Gastroesophageal sphincter (tissue), 4 donors: Measurements from ENCODE around the gene AUTS2. TPM values are rescaled to one million over a fixed set of nuclear protein-coding genes. Genes with fewer than 3 reads are reported as not detected.

Experiments
- ATAC-seq: fragments of 150-250 bp; one replicate; pipeline ENCODE4 v1.9.1; 2016; ENCODE audit warnings: mild to moderate bottlenecking, moderate library complexity
- H3K27ac ChIP-seq, 4 donors: fragments of 200-600 bp; sonication (generic) in 3 of 4; 1 replicate in 3 of 4; 2 replicates in 1 of 4; pipeline ENCODE4 v1.5.1; 2016 to 2019
- H3K27me3 ChIP-seq: fragments of 200-600 bp; sonication (generic); one replicate; pipeline ENCODE4 v1.5.1; 2019
- H3K36me3 ChIP-seq, 2 donors: fragments of 200-600 bp; sonication (generic); one replicate each; pipeline ENCODE4 v1.5.1; 2019; ENCODE audit warnings: control low read depth in 1 of 2
- H3K4me1 ChIP-seq, 3 donors: fragments of 200-600 bp; sonication (generic); 1 replicate in 2 of 3; 2 replicates in 1 of 3; pipeline ENCODE4 v1.5.1; 2016 to 2019; ENCODE audit warnings: control low read depth in 2 of 3
- H3K4me3 ChIP-seq, 2 donors: fragments of 200-600 bp; sonication (generic); one replicate each; pipeline ENCODE4 v1.5.1; 2019; ENCODE audit warnings: mild to moderate bottlenecking in 1 of 2, moderate library complexity in 1 of 2
- H3K9me3 ChIP-seq, 3 donors: fragments of 200-600 bp; sonication (generic); one replicate each; pipeline ENCODE4 v1.5.1; 2017 to 2019; ENCODE audit warnings: control low read depth in 2 of 3
- CTCF ChIP-seq, 4 experiments: fragments of 200-600 bp in 2 of 4; fragments of 450-650 bp in 2 of 4; sonication (generic) in 1 of 4; IDR thresholded peaks; one replicate each; pipeline ENCODE4 v1.5.1; 2017 to 2019; ENCODE audit warnings: antibody characterized with exemption in 4 of 4, mild to moderate bottlenecking in 2 of 4, moderate library complexity in 2 of 4
- EP300 ChIP-seq: sonication (generic); formaldehyde crosslinking; IDR thresholded peaks from one replicate; pipeline ENCODE4 v1.6.1; 2017; ENCODE audit warnings: antibody characterized with exemption, mild to moderate bottlenecking
- POLR2A ChIP-seq, 2 donors: fragments of 450-650 bp; IDR thresholded peaks; one replicate each; pipeline ENCODE4 v1.6.1; 2017; ENCODE audit warnings: antibody characterized with exemption in 2 of 2, mild to moderate bottlenecking in 2 of 2, moderate library complexity in 1 of 2
- POLR2AphosphoS5 ChIP-seq: sonication (generic); formaldehyde crosslinking; IDR thresholded peaks from one replicate; pipeline ENCODE4 v1.6.1; 2017; ENCODE audit warnings: antibody characterized with exemption
- WGBS, 2 donors: methylation state at CpG; one replicate each; pipeline ENCODE4 v1.1.5; 2018; ENCODE audit warnings: low coverage in 1 of 2; 5-methylcytosine and 5-hydroxymethylcytosine counted together
- total RNA-seq, 4 donors: library from RNA; depleted of rRNA; stranded (reverse); fragments of >200 nt; gene quantifications; one replicate each; pipeline ENCODE4 v1.1.0, GENCODE V29; 2016

Gene AUTS2
- total RNA-seq, 4 donors from 2014 or later = 12.2 to 48.7 (median 44.1) TPM

DNA sequence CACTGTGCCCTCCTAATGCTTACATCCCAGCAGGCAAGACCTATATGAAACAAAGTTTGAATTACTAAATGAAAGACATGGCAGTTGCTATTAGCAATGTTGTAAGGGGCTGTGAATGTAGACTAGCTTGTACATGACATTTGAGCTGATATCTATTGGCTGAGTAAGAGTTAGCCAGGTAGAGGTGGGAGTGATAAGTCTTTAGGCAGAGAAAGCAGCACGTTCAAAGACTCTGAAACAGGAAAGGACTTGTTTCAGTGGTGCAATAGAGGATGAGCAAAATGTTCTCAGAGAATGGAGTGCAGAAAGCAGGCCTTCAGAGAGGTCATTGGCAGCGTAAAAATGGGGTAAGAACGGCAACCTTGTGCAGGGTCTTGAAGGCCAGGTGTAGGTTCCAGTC is 687.6 kb downstream of the AUTS2 start:
- 94% methylated on average over 3 of the region's 3 CpGs for WGBS, 2 donors
- no peaks in the 10 kb centered on the region for H3K9me3 ChIP-seq
- H3K4me3 ChIP-seq = no peak overlapping the region
- no peak for ATAC-seq
- no peaks in the 10 kb centered on the region for H3K4me1 ChIP-seq
- no peaks in the 10 kb centered on the region for H3K36me3 ChIP-seq
- no peaks in the 10 kb centered on the region for H3K27me3 ChIP-seq
- TF ChIP-seq EP300 (no peak), POLR2AphosphoS5 (no peak), CTCF (IDR thresholded peaks at IDR 0.05) (no peak), POLR2A (IDR thresholded peaks at IDR 0.05) (no peak)
- no peak overlapping the region for H3K27ac ChIP-seq

- Histone ChIP-seq H3K4me1 (no peaks in the 10 kb centered on the region), H3K4me3 (no peak overlapping the region), H3K9me3 (no peaks in the 10 kb centered on the region), H3K27me3 (no peaks in the 10 kb centered on the region), H3K27ac (no peak overlapping the region), H3K36me3 (no peaks in the 10 kb centered on the region)
- ATAC-seq = no peak
- no peak for TF ChIP-seq CTCF (IDR thresholded peaks at IDR 0.05)
- no peak for TF ChIP-seq POLR2A (IDR thresholded peaks at IDR 0.05)
- no peak for TF ChIP-seq POLR2AphosphoS5
- no peak for TF ChIP-seq EP300
- 74 to 76% methylated on average over 5 of the region's 5 CpGs for WGBS, 2 donors
These were observed 690.6 kb downstream of the AUTS2 start for GRCh38 chr7:70288781-70289456.

DNA sequence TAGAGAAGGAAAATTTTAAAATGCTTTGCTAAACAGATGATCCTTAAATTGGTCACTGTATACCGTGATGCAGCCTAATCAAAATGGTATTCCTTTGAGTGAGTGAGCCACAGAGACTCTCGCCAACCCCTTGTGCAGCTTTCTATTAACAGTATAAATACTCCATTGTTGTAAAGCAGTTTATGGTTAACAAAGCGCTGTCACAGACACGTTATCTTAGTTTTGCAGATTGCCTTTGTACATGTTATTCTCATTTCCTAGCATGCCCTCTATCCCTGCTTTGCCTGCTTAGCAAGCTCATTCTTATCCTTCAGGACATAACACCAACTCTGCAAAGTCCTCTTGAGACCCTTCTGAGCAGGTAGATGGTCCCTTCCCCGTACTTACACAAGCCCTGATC is 694.4 kb downstream of the AUTS2 start:
- H3K36me3 ChIP-seq = no peaks in the 10 kb centered on the region
- no peak overlapping the region for H3K4me3 ChIP-seq
- H3K27me3 ChIP-seq = no peaks in the 10 kb centered on the region
- H3K9me3 ChIP-seq = no peaks in the 10 kb centered on the region
- ATAC-seq = no peak
- H3K27ac ChIP-seq = no peak overlapping the region
- no peaks in the 10 kb centered on the region for H3K4me1 ChIP-seq
- TF ChIP-seq EP300 (no peak), CTCF (IDR thresholded peaks at IDR 0.05) (no peak), POLR2A (IDR thresholded peaks at IDR 0.05) (no peak), POLR2AphosphoS5 (no peak)
- WGBS, 2 donors = 94% methylated on average over 5 of the region's 5 CpGs

DNA sequence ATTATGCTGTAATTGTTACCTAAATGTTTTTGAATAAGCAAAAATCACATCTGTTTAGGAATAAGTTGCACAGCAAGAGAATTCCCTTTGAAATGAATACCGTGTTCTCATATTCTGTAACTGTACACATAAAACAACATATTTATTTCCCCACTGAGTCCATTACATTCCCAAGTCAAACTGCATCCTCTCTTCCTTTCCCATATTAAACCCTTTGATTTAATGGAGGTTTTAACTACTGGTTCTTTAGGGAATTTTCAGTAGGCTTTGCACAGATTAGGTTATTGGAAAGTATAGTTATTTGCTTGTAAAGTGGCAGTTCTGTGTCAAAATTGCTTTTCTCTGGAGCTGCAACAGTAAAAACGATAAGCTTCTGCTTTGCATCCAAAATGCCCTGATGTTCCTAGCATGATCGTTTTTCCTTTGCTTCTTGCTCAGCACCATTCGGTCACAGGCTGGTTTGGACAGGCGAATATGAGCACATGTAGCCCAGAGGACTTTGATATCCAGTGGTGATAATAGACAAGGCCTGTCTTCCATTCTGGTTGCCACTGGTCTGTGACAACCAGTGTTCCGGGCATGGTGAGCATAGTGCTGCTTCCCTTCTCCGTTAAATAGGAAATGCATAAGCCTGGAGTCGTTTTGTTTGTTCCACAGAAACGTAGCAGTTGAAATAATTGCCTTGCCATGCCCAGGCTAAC is 696.1 kb downstream of the AUTS2 start:
- WGBS, 2 donors = 85 to 87% methylated on average over 6 to 9 of the region's 9 CpGs
- Histone ChIP-seq H3K27me3 (no peaks in the 10 kb centered on the region), H3K27ac (no peak overlapping the region), H3K9me3 (no peaks in the 10 kb centered on the region), H3K4me3 (no peak overlapping the region), H3K36me3 (no peaks in the 10 kb centered on the region), H3K4me1 (no peaks in the 10 kb centered on the region)
- ATAC-seq = no peak
- TF ChIP-seq POLR2A (IDR thresholded peaks at IDR 0.05) (no peak), EP300 (no peak), CTCF (IDR thresholded peaks at IDR 0.05) (no peak), POLR2AphosphoS5 (no peak)
